ENCODE measurements around the gene NUP133. TPM values are rescaled to one million over a fixed set of nuclear protein-coding genes. Genes with fewer than 3 reads are reported as not detected.
A peak's percentile ranks its signal among the peaks of the same experiment; 100 is the strongest.

NUP133 gene
- total and polyA plus RNA-seq, 4 donors, result 12.9 to 57.6 (median 25.3) TPM

DNA sequence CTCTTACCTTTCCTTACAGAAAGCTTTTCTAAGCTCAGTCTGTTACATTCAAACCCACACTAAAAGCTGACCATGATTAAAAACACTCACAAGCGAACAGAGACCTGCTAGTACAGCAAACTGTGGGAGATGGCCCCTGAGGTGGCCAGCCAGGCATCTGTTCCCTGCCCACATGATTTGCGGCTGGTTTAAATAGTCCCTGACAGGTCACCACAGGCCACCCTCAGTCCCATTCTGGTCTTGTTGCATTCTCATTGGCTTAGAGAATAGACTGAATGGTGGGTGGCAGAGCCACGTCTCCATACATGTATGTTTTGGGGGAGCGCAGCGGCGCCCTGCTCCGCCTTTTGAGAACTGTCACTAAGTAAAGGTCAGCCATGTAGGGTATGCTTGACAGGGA lies 71.9 kb downstream of the NUP133 start:
- Histone ChIP-seq H3K36me3 (ENCODE audit: control insufficient read depth in 4 of 4, insufficient read depth in 4 of 4, low read length in 4 of 4) (peaks cover 0 to 8% (median 3%) of the 10 kb centered on the region in 4 donors), H3K9ac (ENCODE audit: insufficient read depth in 1 of 2, low read length in 2 of 2) (no peak overlapping the region), H3K4me1 (ENCODE audit: control insufficient read depth in 5 of 5, insufficient read depth in 5 of 5, low read length in 5 of 5) (peaks cover 0 to 19% (median 4%) of the 10 kb centered on the region in 5 donors), H3K4me3 (no peak overlapping the region), H3K9me3 (ENCODE audit: control insufficient read depth in 4 of 4, insufficient read depth in 3 of 4, low read length in 3 of 4) (peaks cover 0 to 9% (median 0%) of the 10 kb centered on the region in 4 donors), H3K27me3 (ENCODE audit: control insufficient read depth in 3 of 3, insufficient read depth in 3 of 3, low read length in 2 of 3) (peaks cover 10 to 52% (median 38%) of the 10 kb centered on the region in 3 donors), H3K27ac (ENCODE audit: low read depth in 1 of 2, low read length in 1 of 2) (no peak overlapping the region)
- TF ChIP-seq, protein P1, sequence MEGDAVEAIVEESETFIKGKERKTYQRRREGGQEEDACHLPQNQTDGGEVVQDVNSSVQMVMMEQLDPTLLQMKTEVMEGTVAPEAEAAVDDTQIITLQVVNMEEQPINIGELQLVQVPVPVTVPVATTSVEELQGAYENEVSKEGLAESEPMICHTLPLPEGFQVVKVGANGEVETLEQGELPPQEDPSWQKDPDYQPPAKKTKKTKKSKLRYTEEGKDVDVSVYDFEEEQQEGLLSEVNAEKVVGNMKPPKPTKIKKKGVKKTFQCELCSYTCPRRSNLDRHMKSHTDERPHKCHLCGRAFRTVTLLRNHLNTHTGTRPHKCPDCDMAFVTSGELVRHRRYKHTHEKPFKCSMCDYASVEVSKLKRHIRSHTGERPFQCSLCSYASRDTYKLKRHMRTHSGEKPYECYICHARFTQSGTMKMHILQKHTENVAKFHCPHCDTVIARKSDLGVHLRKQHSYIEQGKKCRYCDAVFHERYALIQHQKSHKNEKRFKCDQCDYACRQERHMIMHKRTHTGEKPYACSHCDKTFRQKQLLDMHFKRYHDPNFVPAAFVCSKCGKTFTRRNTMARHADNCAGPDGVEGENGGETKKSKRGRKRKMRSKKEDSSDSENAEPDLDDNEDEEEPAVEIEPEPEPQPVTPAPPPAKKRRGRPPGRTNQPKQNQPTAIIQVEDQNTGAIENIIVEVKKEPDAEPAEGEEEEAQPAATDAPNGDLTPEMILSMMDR (IDR thresholded peaks at IDR 0.05; ENCODE audit: control extremely low read depth, extremely low read depth), result no peak
- 79 to 84% methylated on average over 7 of the region's 7 CpGs for WGBS, 2 donors
- ATAC-seq (ENCODE audit: insufficient read depth, low FRiP score) (no peak), DNase-seq (no peak)

DNA sequence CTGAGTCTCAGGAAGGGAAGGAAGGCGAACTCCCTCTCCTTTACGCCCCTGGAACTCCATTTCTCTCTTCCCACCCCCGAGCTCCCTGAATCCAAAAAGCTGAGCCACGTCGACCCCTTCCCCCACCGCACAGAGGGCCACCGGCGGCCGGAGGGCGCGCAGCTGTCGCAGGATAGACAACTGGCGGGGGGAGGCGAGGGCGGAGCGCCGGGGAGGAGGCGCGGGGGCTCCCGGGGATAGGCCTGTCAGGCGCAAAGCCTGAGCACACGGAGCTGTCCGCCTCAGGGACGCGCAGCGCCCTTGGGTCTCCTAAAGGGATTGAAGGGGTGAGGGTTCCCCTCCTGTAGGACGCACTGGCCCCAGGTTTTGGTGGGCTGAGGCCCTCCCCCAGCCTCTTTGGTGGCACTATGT lies 73.5 kb downstream of the NUP133 start:
- Histone ChIP-seq H3K4me1 (ENCODE audit: control insufficient read depth in 5 of 5, insufficient read depth in 5 of 5, low read length in 5 of 5) (peaks cover 0 to 22% (median 4%) of the 10 kb centered on the region in 5 donors), H3K27ac (ENCODE audit: low read depth in 1 of 2, low read length in 1 of 2) (no peak overlapping the region), H3K36me3 (ENCODE audit: control insufficient read depth in 4 of 4, insufficient read depth in 4 of 4, low read length in 4 of 4) (peaks cover 0 to under 1% (median 0%) of the 10 kb centered on the region in 4 donors), H3K9ac (ENCODE audit: insufficient read depth in 1 of 2, low read length in 2 of 2) (no peak overlapping the region), H3K9me3 (ENCODE audit: control insufficient read depth in 4 of 4, insufficient read depth in 3 of 4, low read length in 3 of 4) (peaks cover 0 to 13% (median 0%) of the 10 kb centered on the region in 4 donors), H3K27me3 (ENCODE audit: control insufficient read depth in 3 of 3, insufficient read depth in 3 of 3, low read length in 2 of 3) (peaks cover 10 to 66% (median 52%) of the 10 kb centered on the region in 3 donors), H3K4me3 (no peak overlapping the region)
- no peak for ATAC-seq (ENCODE audit: insufficient read depth, low FRiP score)
- WGBS, 2 donors, result 4% methylated on average over 27 of the region's 27 CpGs
- TF ChIP-seq, protein P1 (IDR thresholded peaks at IDR 0.05; ENCODE audit: control extremely low read depth, extremely low read depth), result no peak
- DNase-seq, result no peak

DNA sequence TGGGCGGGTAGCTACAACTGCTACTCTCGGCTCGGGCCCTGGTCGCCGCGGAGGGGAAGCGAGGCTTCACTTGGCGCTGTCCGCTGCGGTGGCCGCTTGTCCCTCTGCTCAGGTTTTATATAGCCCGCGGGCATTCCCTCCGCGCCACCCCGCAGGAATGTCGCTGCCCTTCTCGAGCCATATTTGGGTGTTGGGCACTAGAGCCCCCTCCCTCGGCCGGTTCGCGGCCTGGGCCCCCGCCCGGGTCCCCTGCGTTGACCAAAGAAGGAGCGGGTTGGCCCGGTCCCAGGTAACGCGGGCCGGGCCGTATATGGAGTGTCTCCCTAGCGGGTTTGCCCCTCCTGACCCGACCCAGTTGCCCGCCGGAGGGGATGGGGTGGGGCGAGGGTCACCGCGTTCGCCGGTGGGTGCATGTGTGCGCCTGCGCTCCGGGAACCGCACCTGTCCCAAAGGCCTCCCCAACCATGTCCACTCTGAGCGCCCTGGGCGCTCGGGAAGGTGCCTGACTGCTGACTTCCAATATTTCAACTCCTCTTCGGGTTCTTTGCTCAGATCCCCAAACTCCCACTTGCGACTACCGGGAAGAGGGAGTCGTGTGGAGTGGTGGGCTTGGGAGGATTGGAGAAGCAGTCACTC lies 74.0 kb downstream of the NUP133 start, which contains the start of gene ACTA1:
Gene ACTA1 (minus strand): TSS at position 90 of the 636 bp plus-strand sequence. CDS start 979 bp downstream, outside the sequence.
- Histone ChIP-seq H3K27ac (ENCODE audit: low read depth in 1 of 2, low read length in 1 of 2) (peak within 1 kb of the TSS in 1 of 2 donors; percentile 22), H3K9ac (ENCODE audit: insufficient read depth in 1 of 2, low read length in 2 of 2) (no peak within 1 kb of the TSS), H3K27me3 (ENCODE audit: control insufficient read depth in 3 of 3, insufficient read depth in 3 of 3, low read length in 2 of 3) (peaks cover 10 to 71% (median 54%) of the 10 kb centered on the region in 3 donors), H3K36me3 (ENCODE audit: control insufficient read depth in 4 of 4, insufficient read depth in 4 of 4, low read length in 4 of 4) (no peaks in the 10 kb centered on the region), H3K4me1 (ENCODE audit: control insufficient read depth in 5 of 5, insufficient read depth in 5 of 5, low read length in 5 of 5) (peaks cover 0 to 22% (median 4%) of the 10 kb centered on the region in 5 donors), H3K4me3 (no peak within 1 kb of the TSS), H3K9me3 (ENCODE audit: control insufficient read depth in 4 of 4, insufficient read depth in 3 of 4, low read length in 3 of 4) (peaks cover 0 to 13% (median 0%) of the 10 kb centered on the region in 4 donors)
- DNase-seq (no peak), ATAC-seq (ENCODE audit: insufficient read depth, low FRiP score) (no peak)
- TF ChIP-seq, protein P1 (IDR thresholded peaks at IDR 0.05; ENCODE audit: control extremely low read depth, extremely low read depth), result no peak
- 2 to 3% methylated on average over 50 to 51 of the region's 51 CpGs for WGBS, 2 donors
